Measurements from ENCODE around the gene FKBP9. TPM values are rescaled to one million over a fixed set of nuclear protein-coding genes. Genes with fewer than 3 reads are reported as not detected.
"Not testable (repeated sequence)": the region's sequence is repeated elsewhere in the genome, so short reads cannot be mapped to it uniquely, and the experiment has no call there.

FKBP9 gene, protein sequence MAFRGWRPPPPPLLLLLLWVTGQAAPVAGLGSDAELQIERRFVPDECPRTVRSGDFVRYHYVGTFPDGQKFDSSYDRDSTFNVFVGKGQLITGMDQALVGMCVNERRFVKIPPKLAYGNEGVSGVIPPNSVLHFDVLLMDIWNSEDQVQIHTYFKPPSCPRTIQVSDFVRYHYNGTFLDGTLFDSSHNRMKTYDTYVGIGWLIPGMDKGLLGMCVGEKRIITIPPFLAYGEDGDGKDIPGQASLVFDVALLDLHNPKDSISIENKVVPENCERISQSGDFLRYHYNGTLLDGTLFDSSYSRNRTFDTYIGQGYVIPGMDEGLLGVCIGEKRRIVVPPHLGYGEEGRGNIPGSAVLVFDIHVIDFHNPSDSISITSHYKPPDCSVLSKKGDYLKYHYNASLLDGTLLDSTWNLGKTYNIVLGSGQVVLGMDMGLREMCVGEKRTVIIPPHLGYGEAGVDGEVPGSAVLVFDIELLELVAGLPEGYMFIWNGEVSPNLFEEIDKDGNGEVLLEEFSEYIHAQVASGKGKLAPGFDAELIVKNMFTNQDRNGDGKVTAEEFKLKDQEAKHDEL
- total RNA-seq = 196 and 264 TPM in 2 replicates

DNA sequence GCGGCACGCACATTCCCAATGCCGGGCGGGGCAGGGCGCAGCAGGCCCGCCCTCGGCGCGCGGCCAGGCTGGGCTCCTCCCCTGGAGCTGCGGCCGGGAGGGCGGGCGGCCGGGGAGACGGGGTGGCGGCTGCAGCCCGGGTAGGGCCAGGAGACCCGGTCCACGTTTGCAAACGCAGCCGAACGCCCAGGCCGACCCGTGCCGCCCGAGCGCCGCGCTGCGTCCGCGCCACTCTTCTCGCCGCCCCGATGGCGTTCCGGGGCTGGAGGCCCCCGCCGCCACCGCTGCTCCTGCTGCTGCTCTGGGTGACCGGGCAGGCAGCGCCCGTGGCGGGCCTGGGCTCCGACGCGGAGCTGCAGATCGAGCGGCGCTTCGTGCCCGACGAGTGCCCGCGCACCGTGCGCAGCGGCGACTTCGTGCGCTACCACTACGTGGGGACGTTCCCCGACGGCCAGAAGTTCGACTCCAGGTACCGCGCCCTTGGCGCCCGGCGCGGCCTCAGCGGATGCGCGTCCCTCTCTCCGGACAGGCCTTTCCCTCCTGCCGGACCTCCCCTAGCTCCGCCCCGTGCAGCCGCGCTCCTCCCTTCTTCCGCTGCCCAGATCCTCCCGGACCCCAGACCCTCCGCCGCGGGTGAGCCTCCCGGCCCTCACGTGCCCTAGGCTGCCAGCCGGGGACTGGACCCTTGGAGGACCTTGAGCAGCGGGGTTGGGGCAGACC is at the start of gene FKBP9:
Gene FKBP9, plus strand, starts transcription at position 115 of the 720 bp plus-strand sequence. Its CDS starts 134 bp downstream, at position 249.
- no peak for DNase-seq (ENCODE audit: extremely low read depth, low read depth, low spot score)

DNA sequence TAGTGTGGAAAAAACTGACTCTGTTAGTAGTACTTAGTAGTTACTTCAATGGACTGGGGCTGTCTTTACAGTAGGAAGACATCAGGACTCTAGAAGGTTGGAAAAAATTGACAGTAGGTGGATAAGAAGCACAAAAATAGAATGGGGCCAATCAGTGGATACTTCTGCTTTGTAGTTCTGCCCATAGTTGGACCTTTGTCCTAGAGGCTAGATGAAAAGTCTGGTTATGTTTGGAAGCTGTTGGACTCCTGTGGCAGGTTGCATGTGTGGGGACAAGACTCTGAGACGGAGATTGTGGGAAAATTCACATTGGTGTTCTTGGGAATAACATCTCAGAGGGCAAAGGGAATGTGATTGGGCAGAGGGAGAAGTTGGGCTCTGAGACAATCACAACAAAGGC is 47.0 kb upstream of the FKBP9 start:
- DNase-seq (ENCODE audit: extremely low read depth, low read depth, low spot score) = no peak

DNA sequence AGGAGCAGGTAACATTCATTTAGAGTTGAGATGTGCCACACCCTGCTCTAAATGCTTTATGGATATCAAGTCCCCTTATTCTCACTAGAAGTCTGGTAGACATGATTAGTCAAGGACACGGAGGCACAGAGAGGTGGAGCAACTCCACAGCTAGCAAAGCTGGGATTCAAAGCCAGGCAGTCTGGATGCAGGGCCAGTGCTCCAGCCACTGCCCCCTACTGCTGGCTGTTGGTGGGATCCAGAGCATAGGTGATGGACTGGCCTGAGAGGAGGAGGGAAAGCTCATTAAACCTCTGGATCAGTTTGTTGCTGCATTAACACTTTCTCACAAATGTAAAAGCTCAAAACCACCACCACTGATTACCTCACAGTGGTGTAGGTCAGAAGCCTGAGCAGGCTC is 43.1 kb upstream of the FKBP9 start:
- no peak for DNase-seq (ENCODE audit: extremely low read depth, low read depth, low spot score)

DNA sequence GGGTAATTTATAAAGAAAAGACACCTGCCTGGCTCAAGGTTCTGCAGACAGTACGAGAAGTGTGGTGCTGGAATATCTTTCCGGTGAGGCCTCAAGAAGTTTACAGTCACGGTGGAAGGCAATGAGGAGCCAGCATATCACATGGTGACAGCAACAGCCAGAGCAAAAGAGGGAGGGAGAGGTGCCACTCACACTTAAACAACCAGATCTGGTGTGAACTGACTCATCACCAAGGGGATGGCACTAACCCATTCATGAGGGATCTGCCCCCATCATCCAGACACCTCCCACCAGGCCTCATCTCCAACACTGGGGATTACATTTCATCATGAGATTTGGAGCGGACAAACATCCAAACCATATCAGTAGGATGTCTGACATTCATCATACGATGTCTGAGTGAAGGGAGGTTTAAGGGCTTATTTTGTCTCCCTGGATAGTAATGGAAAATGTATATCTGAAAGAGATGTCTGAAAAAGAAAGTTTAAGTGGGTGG is 42.2 kb upstream of the FKBP9 start:
- DNase-seq (ENCODE audit: extremely low read depth, low read depth, low spot score) = no peak

DNA sequence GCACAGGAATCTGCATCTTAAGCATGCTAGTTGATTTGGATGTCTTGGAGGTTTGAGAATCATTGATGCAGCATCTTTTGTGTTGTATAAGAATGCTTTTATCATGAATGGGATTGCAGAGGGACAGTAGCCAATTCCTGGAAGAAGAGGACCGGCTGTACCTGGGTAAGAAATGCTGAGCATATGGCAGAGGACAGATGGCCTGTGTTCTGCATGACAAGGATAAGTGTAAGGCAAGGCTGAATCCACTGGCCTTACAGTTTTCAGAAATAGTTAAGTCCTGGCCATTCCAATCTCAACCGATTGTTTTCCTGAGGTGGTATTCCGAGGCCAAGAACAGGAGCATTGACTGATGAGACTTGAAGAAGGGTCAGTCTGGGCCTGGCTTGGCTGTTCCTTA is 41.2 kb upstream of the FKBP9 start:
- no peak for DNase-seq (ENCODE audit: extremely low read depth, low read depth, low spot score)

DNA sequence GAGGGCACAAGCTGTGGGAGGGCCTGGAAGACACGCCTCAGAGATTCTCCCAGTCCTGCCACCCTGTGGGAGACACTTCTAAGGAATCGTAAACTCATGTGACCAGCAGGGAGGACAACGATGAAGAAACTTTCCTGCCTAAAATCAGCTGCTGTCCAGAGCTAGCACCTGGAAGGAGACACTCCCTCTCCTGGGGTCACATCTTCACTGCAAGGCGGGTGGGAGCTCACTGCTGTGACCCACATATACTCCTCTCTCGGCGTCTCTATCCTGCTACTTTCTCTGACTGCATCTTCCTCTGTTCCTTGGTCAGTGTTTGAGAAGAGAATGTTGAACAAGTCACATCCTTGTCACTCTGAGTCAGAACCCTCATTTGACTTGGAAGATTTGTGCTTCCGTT is 40.2 kb upstream of the FKBP9 start:
- DNase-seq (ENCODE audit: extremely low read depth, low read depth, low spot score) = not testable (repeated sequence)

DNA sequence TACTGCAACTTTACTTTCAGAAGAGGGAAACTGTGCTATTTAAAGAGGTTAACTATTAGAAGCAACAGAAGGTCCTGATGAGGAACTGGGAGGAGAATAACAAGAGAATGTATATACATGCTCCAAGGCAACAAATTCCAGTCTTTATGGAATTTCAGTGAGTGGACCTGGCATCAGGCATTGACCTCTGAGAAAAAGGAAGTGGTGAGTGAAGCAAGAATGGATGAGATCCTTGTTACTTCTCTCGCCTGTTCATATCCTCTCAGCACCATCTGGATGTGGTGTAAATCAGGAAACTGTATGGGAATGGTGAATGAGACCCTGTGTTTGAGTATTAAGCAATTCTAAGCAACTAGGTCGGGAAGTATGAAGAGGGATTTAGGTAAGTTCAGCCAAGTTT is 35.3 kb upstream of the FKBP9 start:
- no peak for DNase-seq (ENCODE audit: extremely low read depth, low read depth, low spot score)

DNA sequence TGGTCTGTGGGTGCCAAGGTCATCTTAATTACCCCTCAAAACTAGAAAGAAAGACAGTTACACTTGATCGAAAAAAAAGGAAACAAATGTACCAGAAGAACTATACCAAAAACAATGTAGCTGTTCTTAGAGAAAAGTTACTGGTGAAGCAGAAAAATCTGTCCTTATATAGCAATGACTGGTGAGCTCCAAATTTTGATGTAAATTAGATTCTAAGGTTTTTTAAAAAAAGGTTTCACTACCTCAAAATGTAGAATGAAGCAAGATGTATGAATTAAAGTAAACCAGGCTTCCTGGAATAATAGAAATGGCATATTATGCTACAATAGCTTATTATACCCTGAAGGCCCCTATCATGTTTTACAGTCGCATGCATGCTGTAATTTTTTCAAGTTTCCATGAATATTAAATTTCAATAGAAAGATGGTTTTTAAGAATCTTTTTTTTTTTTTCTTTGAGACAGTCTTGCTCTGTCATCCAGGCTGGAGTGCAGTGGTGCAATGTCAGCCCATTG is 28.4 kb upstream of the FKBP9 start:
- DNase-seq (ENCODE audit: extremely low read depth, low read depth, low spot score) = no peak

DNA sequence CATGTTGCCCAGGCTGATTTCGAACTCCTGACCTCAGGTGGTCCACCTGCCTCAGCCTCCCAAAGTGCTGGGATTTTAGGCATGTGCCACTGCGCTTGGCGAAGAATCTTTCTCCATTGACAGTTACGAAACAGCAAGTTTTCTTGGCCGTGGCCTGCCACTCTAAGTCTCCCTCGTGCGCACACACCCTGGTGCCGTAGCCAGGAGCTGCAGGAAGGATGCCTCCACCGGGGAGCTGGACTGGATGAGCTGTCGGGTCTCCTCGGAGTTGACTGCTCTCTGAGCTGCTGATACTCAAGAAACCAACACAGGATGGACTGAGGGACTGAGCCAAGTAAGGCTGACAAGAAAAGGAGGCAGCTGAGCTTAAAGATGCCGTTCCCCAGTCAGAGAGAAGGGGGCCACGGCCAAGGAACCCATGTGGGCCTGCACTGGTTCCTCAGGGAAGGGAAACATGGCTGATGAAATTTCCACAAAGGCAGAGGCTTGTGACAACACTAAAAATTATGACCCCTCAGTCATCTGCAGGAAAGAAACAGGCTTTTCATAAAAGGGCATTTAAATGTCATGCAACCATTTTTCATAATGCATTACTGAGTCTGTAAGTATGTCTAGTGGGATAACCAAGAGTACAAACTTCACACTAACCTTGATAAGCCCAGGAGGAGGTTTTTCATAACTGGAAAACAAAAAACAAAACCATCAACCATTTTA is 27.7 kb upstream of the FKBP9 start:
- no peak for DNase-seq (ENCODE audit: extremely low read depth, low read depth, low spot score)

DNA sequence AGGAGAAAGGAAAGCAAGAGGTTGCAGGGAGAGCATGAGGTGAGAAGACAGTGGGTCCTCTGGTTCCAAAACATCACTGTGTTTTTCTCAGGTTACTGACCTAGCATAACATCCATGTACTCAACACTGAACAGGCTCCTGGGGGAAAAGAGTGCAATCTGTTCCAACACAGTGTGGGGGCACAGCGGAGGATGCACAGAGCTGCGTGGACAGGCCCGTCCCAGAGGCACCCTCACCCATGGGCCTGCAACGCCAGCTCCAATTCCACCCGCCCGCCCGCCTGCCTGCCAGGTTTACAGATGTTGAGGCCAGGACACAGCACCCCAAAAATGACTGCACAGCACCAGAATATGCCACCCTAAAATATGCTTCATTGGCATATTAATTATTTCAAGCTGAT is 26.9 kb upstream of the FKBP9 start:
- DNase-seq (ENCODE audit: extremely low read depth, low read depth, low spot score) = no peak

DNA sequence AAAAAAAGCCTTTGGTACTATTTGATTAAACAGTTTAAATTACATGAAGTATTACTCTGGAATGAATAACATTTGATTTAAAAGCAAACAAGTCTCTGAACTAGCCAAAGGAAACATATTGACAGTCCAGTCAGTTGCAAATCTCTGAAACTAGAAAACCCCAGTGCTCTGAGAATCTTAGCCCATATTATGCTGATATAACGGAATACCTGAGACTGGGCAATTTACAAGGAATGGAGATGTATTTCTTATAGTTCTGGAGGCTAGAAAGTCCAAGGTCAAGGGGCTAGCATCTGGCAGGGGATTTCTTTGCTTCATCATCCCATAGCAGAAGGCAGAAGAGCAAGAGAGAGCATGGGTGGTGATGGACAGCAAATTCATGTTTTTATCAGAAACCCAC is 21.7 kb upstream of the FKBP9 start:
- no peak for DNase-seq (ENCODE audit: extremely low read depth, low read depth, low spot score)

DNA sequence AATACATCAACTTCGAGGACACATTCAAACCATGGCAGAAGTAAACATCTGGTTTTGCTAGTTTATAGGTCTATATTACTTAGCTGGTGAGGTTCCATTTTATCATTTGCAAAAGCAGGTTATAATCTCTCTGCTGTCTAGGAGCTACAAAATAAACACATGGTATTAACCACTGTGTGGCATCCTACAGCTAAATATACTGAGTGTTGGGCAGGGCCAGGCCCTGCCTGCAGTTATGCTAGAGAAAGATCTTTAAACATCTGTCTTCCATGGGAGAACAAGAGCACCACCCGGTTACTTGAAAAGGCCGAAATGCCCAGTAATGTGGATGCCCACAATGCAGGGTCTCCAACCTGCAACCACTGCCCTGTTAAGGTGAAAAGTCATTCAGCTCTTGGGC is 20.6 kb upstream of the FKBP9 start:
- DNase-seq (ENCODE audit: extremely low read depth, low read depth, low spot score) = no peak

DNA sequence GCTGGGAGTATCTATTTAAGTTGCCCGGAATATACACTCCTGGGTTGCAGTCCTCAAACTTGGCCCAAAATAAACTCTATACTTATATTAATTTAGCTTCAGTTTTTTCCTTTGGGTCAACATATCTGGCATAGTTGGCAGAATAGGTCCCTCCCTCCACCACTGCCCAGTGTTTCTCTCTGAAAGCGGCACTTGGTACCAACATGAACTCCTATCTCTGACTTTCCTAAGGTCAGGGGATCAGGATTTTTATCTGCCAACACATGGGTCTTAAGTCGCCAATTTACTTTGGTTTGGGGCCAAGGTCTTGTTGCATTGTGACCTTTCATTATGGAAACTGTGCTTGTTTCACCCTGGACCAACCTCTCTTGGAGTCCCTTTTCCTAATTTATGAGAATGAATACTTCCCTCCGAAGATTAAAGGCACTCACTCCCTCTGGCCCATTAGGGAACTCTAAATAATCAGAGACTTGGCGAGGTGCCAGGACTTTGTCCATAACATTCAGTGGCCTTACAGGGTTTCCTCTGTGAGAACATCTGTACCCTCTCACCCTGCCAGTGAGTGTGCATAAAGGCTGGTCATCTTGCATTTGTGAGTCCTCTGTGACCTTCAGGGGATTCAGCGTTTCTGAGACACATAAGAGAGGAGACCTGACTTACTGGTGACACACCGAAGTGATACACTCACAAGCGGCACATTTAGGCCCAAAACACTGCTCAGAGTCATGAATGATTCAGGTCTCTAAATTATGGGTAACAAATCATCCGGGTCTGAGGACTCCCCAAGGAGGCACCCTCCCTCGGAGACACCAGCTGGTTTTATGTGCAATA is 19.7 kb upstream of the FKBP9 start:
- DNase-seq (ENCODE audit: extremely low read depth, low read depth, low spot score) = no peak

DNA sequence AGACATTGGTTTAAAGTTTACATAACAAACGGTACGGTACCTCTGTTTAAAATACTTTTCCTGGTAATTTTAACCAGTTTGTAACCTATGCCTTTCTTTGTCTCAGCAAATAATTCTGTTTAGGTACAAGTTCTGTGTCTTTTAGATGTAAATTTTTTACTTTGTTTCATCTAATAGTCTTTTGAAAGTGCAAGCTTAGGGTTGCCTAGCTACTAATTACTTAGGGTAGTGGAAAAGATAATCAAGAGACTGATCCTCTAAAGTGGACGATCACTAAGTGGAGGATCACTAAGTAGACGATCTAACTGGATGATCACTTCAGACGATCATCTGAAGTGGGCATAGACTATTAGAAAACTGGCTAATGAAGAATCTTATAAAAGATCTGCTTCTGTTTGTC is 16.1 kb upstream of the FKBP9 start:
- DNase-seq (ENCODE audit: extremely low read depth, low read depth, low spot score) = no peak

DNA sequence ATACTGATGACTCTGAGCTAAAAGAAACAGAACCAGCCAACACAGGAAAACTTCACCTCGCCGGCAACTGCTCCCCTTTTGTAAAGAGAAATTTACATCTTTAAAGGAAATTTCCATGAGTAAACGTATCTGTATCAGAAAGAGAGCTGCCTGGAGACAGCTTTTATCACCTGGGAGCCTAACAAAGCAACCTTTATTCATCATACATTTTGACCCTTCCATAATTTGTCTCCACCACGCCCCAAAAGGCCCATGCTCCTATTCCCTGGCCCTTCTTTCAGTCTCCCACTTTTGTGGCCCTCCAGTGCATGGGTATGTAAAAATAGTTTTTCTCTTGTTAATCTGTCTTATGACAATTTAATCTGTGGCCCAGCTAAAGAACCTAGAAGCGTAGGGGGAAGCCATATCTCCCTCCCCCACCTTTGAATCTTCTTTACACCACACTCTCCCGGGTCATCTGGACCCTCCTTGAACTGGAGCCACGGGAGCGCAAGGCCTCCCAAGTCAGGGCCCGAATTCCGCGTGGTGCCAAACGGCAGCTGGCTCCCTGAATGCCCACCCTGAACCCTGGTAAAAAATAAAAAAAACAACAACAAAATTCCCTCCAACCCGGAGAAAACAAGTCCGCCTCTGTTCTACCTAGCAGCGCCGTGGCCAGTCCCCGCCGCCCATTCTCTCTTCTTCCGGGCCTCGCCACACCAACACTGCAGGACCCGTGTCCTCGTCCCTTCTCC is 15.4 kb upstream of the FKBP9 start:
- DNase-seq (ENCODE audit: extremely low read depth, low read depth, low spot score) = no peak

DNA sequence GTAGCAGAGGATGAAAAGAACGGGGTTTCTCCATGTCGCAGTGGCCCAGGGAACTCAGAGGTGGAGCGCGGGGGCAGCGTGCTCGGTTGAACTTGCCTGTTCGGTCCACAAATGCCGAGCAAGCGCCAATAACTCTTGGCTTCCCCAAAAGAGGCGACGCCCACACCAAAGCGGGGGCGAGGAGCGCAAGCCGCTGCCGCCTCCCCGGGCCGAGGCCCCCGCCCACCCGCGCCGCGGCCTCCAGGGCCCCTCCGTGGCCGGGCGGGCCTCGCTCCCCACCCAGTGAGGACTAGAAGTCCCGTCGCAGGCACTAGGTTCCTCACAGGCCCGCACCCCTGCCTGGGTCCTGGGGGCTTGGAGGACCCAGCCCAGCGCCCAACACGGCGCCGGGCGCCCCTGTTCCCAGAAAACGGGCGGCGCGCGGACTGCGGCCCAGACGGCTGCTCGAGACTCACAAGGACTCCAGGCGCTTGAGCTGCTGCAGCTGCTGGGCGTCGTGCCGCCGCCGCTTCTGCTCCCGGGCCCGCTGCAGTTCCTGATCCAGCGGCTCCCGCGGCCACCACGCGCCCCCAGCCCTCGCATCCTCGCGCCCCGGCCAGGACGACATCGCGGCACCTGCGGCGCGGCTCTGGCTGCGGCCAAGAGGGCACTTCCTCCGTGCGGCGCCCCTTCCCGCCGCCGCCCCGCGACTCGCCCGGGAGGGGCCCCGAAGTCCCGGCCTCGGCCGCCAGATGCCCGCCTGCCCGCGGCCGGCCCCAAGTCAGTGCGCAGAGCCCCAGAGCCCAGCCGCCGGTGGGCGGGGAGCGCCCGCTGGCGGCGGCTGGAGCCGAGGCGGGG is 14.6 kb upstream of the FKBP9 start:
- no peak for DNase-seq (ENCODE audit: extremely low read depth, low read depth, low spot score)

DNA sequence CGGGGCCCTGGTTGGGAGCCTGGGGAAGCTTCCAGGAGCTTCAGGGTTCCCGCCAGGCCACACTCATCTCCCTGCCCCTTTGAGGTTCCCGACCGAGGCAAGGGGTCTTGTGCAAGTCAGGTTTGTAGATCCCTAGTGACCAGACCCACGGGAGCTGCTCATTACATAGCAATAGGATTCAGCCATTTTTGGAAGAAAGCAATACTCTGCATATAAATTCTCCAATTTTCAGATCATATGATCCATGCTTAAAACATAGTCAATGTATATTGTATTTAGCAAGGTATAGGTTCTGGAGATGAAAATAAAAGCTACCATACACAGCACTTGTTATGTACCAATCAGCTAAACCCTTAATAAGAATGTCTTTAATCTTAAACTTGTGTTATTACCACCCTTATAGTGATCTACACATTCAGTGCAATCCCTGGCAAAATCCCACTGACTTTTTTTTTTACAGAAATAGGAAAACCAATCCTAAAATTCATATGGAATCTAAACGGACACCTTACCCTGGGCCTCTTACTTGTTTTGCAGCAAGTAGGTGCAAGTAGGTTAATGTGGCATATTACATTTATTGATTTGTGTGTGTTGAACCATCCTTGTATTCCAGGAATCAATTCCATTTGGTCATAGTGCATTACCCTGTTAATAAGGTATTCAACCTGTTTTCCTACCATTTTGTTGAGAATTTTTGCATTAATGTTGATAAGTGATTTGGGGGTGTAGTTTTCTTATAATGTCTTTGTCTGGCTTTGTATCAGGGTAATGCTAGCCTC is 13.8 kb upstream of the FKBP9 start:
- DNase-seq (ENCODE audit: extremely low read depth, low read depth, low spot score) = no peak

Measured in glomerular endothelial cell (primary cell).